HPDE6-E6E7 (cell line): ENCODE results near the gene SIRT7.

ENCODE experiments used
- DNase-seq: peaks from one replicate; pipeline ENCODE4 v3.0.0; 2011; ENCODE audit warnings: missing footprints; ENCODE audit errors: extremely low spot score

SIRT7 gene

DNA sequence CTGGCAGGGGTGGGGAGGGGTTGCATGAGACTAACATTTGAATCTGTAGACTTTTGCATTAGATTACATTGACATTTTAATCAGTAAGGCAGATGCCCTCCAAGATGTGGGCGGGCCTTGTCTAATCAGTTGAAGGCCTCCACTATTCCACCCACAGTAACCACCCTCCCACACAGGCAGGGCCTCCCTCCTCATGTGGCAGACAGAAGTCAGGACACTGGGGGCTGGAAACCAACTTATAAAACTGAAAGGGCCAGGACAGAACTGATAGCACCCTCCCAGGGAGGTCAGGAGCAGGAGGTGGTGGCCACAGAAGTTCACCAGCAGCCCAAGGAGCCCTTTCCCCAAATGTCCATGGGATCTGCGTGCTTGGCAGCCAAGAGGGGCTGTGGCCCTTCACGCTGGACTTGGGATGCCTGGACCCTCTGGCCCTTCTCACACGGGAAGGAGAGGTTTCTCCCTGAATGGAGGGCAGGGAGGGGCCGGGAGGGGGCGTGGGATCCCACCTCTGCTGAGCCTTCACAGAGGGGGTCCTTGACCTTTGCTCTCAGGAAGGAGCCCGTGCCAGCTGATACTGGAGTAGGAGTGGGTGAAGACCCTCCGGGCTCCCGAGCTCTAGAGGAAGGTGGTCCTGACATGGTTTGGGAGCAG lies 14.5 kb upstream of the SIRT7 start:
- no peak for DNase-seq

DNA sequence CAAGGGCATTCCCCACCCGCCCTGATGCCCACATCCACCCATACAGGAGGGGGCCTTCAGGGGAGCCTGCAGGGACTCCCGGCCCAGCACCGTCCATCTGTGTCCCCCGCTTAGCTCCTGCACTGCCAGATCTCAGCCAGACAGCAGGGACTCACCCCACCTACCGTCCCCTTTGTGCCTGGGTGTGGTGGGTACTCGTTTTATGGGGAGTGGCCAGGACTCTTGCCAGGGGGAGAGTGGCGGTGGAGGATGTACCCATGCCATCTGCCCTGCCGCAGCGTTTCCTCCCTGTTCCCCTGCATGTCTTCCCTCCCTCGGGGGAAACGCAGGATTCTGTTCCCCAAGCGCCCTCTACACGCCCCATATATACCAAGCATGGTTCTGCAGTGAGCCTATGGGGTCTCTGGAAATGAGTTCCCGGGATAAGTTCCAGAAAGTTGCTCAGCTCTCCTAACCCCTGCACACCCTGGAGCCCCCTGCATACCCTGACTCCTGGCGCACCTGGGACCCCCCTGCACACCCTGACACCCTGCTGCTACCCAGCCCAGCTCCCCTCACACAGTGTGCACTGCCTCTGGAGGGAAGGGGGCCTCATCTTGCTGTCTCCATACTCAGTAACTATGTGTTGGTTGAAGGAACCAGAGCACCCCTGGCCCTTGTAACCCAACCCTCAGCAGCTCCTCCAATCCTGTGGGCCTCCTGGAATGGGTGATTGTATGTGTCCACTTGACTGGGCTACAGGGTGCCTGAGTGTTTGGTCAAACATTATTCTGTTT lies 13.8 kb upstream of the SIRT7 start:
- DNase-seq, result no peak

DNA sequence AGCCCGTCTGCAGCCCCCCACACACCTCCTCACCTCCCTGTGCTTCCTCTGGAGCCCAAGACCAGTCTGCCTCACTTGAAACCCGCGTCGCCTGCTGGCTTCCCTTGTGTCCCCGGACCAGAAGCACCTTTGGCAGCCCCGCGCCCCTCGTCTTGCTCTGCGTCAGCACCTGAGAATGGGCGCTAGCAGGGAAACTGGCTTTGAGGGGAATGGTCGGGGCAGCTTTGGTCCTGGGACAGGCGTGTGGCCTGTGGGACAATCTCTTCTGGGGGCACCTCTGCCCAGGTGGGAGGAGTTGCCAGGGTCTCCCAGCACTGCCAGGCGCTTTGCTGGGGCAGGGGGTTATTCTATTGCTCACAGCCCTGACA lies 13.2 kb upstream of the SIRT7 start:
- DNase-seq, result no peak

DNA sequence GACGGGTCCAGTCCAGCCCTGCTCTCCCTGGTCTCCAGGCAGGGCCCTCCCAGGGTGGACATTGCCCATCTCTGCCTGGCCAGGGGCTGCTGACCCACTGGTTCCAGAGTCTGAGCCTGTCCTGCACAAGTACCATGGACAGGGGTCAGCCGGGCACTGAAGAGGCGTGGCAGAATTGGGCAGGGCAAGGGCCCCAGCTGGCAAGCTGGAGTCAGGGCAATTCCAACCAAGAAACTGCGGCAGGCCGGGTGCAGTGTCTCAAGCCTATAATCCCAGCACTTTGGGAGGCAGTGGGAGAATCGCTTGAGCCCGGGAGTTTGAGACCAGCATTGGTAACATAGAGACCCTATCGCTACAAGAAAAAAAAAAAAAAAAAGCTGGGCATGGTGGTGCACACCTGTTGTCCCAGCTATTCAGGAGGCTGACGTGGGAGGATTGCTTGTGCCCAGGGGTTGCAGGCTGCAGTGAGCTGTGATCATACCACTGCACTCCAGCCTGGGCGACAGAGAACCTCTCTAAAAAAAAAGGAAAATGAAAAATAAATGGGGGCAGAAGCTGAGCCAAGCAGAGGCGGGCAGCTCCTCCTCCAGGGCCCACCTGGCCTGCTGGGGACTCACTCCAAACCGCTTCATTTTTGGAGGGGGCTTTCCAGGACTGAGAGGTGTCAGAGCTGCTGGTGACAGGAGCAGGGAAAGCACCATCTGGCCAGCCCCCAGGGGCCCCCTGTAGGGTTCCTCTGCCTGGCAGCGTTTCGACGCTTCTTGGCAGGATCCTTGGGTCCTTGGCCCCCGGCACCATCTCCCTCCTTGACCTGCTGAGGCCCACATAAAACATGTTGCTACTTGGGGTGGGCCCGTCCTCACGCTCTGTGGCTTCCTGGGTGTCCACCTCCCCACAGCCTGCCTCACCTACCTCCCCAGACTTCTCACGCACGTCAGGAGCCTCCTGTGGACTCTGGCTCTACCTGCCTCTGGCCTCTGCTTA lies 12.5 kb upstream of the SIRT7 start:
- no peak for DNase-seq

DNA sequence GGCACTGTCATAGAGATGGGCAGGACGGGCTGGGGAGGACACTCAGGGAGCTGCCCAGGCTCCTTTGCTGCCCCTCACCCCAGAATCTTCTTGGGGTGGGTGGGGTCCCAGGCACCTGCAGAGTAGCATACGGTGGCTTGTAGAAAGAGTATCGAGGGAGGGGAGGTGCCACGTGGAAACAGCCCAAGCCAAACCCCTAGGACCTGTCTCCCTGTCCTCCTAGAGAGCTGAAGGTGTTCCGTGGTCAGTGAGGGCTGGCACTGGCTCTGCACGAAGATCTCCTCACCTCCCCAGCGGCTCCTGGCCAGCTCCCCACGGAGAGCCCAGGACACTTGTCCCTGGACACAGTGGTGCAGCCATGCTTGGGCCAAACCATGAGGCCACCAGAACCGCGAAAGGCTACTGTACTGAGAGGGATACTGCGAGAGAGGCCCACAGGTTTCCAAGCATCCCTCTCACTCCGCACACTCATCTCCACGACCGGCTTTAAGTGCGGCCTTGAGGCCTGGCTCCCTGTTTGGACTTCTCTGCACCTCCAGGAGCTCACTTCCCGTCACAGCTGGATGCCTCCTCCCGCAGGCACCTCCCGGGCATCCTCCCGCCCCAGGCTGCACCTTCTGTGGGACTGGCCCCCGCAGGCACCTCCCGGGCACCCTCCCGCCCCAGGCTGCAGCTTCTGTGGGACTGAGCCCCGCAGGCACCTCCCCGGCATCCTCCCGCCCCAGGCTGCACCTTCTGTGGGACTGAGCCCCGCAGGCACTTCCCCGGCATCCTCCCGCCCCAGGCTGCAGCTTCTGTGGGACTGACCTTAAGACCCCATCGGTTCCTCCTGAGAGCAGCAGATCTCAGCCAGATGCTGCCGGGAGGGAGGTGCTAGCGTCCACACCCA lies 11.5 kb upstream of the SIRT7 start:
- DNase-seq, result no peak

DNA sequence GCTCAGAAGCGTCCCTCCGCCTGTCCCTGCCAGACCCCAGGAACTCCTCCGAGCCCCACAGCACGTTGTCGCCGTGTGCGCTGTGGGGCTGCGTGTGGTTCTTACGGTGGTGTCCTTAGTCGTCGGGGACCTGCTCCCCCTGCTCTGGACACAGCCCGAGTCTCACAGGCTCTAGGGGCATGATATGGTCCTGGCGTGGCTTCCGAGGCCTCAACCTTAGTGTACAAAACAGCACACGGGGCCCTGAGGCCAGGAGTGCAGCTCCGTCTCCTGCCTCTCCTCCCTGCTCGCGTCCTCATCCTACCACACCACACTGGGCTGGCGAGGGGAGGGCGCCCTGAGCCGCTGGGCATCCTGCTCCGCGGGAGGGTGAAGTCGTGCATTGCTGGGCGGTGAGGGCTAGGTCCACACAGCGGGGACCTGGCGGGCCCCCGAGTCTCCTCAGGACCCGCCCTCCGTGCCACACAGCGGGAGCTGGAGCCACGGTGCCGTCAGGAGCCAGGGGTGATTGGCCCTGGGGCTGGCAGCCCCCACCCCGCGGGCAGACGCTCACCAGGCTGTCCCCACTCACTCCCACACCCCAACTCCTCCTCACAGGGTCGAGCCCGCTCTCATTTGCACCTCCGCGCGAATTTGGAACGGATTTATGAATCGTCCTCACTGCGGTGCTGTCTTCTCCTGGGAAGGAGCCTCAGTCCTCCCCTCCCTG lies 10.7 kb upstream of the SIRT7 start:
- no peak for DNase-seq

DNA sequence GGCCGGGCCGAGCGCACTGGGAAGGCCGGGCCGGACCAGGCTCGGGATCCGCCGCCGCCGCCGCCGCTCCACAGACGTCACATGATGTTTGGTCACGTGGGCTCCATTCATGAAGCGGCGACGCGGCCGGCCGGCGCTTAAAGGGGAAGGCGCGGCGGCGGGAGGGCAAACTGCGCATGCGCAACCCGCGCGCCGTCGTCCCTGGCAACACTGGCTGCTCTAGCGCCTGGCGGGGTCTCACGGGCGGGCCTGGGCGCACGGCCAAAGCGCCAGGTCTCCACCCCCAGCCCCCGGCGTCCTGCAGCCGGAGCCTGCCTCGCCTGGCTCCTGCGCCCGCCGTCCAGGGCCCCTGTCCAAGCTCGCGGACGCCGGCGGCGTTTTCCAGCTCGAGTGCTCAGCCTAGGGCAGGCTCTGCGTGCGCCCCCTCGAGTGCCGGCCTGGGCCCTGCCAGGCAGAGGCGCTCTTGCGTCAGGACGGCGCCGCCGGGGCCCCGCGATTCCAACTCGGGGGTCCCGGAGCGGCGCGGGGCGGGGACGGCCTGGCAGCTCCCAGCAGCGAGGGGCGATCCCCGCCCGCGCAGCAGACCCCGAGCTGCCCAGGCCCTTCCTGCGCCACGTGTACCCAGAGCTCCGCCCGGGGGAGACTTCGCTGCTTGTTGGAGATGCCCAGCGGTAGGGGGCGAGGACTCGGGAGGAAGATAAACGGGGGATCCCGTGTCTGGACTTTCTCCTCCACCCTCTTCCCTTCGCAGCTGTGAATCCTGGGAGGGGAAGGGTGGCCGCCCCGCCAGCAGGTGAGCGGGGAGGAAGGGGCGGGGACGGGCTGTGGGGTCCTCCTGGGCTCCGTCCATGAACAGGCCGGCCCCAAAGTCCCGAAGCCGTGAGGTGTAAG lies 9.9 kb upstream of the SIRT7 start, which contains the start of gene MAFG:
Gene MAFG, minus strand, starts transcription at position 83 of the 891 bp plus-strand sequence. CDS start 4,550 bp downstream, outside the sequence.
- peak; percentile 91 for DNase-seq

DNA sequence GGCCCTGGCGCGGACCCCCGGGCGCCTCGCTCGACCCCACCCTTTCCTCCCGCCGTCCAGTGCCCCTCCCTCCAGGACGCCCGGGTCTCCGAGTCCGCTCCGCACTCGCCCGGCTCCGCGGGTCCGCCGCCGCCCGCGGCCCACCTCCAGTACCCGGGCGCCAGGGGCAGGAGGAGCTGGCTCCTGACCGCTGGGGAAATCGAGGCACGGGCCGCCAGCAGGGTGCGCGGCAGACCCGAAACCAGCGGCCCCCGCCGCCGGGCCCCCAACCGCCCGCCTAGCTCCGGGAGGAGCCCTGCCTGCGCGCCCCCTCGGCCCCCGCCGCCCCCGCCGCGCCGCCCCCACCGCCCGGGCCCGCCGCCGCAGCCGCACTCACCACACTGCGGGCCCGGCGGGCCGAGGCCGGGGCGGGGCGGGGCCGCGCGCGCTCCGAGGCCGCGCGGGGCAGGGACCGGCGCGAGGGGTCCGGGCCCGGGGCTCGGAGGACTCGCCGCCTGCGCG lies 9.2 kb upstream of the SIRT7 start:
- no peak for DNase-seq

DNA sequence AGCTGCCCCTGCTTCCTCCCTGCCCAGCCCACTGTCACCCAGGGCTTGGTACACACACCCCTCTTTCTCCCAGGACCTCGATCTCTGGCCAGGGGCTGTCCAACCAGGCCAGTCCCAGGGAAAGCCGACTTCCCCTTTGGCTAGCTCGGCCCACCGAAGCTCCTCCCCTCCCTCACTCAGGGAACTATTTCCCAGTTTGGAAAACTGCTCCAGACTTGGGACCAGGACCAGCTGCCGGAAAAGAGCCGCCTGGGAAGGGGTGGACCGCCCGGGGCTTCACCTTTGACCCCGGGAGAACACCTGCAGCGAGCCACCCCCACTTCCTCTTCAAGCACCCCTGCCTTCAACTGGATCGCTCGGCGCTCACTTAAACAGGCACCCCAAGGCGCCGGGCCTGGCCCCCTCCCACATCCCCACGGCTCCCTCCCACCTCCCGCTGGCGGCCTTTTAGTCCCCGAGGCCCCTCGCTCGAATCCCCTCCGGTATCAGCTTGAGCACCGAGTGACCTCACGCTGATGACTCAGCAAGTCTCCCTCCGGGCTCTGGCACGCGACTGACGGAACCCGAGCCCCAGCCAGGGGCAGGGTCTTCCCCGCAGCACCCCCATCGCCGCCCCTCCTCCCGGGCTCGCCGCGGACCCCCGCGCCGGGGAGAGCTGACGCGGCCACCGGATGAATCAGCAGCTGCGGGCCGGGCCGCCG lies 8.6 kb upstream of the SIRT7 start:
- no peak for DNase-seq

DNA sequence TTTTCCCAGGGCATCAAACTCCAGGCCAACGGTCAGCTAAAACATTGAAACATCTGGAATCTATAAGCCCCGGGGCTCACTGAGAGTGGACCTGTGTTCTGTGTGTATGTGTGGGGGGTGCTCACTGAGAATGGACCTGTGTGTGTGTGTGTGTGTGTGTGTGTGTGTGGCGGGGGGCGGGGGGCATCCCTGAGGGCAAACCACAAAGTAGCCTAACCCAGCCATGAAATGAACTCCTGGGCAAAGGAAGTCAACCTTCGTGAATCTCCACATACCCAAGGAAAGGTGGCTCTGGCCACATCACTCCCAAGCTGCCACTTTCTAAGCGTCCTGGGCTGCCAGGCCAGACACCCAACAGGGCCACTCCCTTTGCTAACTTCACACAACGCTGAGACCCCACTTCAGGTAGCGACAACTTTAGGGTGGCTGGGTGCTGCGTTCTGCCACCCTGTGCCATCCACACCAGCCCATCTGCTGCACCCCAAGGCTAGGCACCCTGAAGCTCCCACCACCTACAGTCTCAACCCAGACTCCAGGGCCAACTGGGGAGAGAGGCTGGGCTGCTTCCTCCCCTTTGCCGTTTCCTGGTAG lies 8.0 kb upstream of the SIRT7 start:
- no peak for DNase-seq

DNA sequence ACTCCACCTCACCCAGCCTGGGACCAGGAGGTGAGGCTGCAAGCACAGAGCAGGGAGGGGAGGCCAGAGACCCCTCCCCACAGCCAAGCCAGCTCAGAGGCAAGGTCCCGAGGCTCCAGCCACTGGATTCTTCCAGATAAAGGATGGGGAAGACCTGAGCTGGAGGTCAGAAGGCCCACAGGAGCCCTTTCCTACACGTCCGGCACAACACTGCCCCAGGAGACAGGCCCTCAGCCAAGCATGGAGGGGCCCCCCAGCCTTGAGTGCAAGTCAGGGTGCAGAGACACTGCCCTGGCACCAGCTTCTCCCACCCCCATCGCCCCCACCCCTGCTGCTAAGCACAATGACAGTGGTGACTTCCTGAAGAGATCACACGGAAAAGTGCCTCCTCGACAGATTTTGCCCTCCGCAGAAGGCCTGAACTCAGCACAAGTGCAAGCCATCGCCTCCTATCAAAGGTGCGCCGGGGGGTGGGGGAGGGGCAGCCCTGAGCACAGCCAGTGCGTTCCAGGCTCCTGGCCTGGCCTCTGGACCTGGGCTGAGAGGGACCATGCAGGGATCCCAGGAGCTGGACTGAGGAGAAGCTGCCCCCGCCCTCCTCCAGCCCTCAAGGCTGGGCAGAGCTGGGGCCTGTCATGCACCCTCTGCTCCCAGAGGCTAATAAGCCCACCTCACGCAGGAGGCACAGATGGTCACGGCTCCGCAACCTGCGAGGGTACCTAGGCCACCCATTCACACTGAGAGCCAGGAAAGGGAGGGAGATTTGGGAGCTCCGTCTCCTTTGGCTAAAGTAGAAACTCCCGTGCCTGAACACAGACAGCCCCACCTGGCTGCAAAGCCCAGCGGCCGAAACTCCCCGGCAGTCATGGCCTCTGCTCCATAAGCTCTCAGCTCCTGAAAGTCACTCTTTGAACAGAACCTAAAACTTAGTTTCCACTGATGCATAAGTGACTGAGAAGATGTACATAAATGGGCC lies 6.9 kb upstream of the SIRT7 start:
- DNase-seq, result no peak

DNA sequence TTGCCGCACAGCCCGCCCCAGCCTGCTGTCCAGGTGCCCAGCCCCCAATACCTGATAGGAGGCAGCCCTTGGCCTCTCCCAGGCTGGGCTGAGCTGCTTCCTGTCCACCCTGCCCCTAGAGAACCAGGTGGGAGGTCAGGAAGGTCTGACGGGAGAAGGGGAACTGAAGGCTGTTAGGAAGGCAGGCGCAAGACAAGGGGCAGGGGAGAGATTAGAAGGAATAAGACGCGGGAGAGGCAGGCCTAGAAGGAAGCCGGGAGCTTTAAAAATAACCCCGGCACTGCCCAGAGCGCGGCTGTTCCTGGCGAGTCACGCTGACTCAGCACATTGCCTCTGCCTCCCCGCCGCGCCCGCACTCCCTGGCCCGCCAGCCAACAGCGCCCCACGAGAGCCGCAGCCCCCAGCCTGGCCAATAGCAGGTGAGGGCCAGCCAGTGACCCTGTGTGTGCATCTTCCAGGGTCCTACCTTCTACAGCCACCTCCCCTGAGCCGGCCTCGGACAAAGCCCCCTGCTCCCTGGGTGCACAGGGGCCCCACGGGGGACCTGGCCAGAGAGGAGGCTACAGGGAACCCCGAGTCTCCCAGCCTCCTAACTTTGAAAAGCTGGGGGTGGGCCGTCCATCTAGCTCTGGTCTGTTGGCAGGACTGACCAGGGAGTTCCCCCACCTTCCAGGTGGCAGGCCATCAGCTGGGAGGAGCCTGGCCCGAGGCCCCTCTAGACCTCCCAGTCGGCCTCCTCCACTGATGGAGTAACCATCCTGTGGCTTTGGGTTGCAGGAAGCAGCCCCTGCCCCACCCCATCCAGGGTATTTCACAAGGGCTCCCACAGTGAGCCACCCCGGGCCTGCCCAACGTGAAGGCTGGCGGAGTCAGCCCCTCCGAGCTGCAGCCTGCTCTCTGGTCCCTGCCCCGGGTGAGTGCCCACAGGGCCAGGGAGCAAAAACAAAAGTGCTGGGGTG lies 5.6 kb upstream of the SIRT7 start:
- DNase-seq, result peak; percentile 77

DNA sequence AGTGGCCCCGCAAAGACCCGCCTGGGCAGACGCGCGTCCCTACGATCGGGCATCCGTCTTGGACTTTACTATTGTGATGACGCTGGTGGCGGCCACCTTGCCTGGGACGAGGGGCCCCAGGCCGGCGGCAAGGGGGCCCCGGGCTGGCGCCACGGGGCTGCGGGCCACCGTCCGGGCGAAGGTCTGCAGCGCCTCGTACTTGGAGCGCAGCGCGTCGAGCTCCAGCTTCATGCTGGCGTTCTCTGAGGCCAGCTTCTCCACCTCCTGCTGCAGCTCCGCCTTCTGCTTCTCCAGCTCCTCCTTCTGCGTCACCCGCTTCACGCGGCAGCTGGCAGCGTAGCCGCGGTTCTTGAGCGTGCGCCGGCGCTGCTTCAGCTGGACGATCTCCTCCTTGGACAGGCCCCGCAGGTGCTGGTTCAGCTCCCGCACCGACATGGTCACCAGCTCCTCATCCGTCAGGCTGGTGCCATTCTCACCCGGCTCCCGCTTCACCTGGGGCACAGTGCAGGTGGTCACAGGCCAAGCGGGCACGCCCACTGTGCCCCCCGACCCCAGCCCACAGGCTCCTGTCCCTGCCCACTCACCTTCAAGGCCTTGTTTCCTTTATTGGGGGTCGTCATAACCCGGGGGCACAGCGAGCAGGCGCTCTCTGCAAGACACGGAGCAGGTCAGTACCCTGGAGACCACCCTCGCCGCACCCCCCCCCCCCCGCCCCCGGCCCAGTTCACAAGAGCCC lies 4.8 kb upstream of the SIRT7 start:
- DNase-seq, result no peak

DNA sequence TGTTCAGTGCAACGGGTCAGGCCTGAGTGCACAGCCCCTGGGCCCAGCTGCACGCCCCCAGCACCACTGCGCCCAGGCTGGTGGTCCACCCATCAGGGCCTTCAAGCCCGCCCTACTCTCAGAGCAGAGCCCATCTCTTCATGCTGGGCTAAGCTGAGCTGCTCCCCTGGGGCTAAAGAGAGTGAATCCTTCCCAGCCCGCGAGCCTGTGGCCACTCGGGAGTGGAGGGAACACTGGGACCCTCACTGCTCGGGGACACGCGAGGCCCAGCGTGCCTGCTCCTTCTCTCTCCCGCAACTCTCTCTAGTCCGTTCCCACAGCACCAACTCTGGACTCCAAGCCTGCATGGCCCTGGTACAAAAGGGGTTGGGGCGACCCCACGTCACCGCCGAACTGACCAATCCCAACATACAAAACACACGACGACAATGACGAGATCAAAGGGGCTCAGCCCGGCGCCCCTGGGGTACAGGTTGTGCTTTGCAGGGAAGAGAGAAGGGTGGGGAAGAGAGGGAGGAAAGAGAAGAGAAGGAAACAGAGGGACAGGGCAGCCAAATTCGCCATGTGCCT lies 4.1 kb upstream of the SIRT7 start:
- no peak for DNase-seq

DNA sequence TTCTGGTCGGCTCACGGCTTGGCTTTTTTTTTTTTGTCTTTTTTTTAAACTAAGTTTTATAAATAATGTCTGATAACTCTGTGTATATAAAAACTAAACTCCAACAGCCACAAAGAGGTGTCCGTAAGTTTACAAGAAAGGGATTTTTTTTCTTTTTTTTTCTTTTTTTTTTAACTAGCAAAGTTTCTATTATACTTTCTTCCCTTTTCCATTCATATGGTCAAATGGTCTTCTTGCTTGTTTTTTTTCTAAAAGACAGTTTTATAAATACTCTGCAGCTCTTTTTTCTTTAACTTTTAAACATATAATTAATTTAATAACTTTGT lies 3.5 kb upstream of the SIRT7 start:
- no peak for DNase-seq
